B cell (primary cell): ENCODE measurements around the gene ALDH3B1. TPM values are rescaled to one million over a fixed set of nuclear protein-coding genes. Genes with fewer than 3 reads are reported as not detected.

Source experiments
- ATAC-seq: fragments of 200-7000 bp; cut with Tn5 transposase; one replicate; pipeline ENCODE4 v1.10.0; 2021; ENCODE audit warnings: low read depth, mild to moderate bottlenecking, moderate number of reproducible peaks, moderate library complexity
- CTCF ChIA-PET: fragments of 350-600 bp; sonication (Branson Sonifier 250); formaldehyde crosslinking; loops from one replicate; lab custom pipeline; 2021; ENCODE audit warnings: antibody characterized with exemption, inconsistent platforms; lab: Charles Lee
- POLR2A ChIA-PET: fragments of 350-600 bp; sonication (Branson Sonifier 250); formaldehyde crosslinking; loops from one replicate; lab custom pipeline; 2021; ENCODE audit warnings: antibody characterized with exemption; lab: Charles Lee
- DNase-seq: peaks from one replicate; pipeline ENCODE4 v3.0.0; 2013
- H2AFZ ChIP-seq: 2 replicates; pipeline ENCODE4 v1.6.1; 2012; ENCODE audit warnings: mild to moderate bottlenecking, low read depth, low read length; ENCODE audit not compliant: insufficient read depth, poor library complexity, severe bottlenecking
- H3K27ac ChIP-seq, 2 donors: 1 replicate in 1 of 2; 2 replicates in 1 of 2; pipeline ENCODE4 v1.5.1; 2012 to 2013; ENCODE audit warnings: low read length in 2 of 2, mild to moderate bottlenecking in 2 of 2, moderate library complexity in 1 of 2
- H3K27me3 ChIP-seq, 4 experiments: fragments of 200-600 bp in 1 of 4; sonication (generic) in 1 of 4; replicated peaks in 1 of 4; 1 replicate in 2 of 4; 2 replicates in 2 of 4; pipeline versions ENCODE4 v1.6.1 to v1.7.0; 2013 to 2016; ENCODE audit warnings: low read length in 3 of 4, mild to moderate bottlenecking in 2 of 4, mixed read lengths in 1 of 4, moderate library complexity in 1 of 4; ENCODE audit not compliant: insufficient read depth in 4 of 4, control insufficient read depth in 3 of 4; ENCODE audit errors: control extremely low read depth in 1 of 4
- H3K36me3 ChIP-seq, 2 experiments: replicated peaks in 1 of 2; 1 replicate in 1 of 2; 2 replicates in 1 of 2; pipeline versions ENCODE4 v1.6.1 to v1.7.1; 2013; ENCODE audit warnings: low read length in 1 of 2; ENCODE audit not compliant: insufficient read depth in 2 of 2, control insufficient read depth in 1 of 2; ENCODE audit errors: control extremely low read depth in 1 of 2, extremely low read depth in 1 of 2
- H3K4me1 ChIP-seq, 2 donors: fragments of 200-600 bp in 1 of 2; sonication (generic) in 1 of 2; 1 replicate in 1 of 2; 2 replicates in 1 of 2; pipeline versions ENCODE4 v1.5.1 to v1.6.1; 2013 to 2017; ENCODE audit warnings: low read length in 2 of 2; ENCODE audit not compliant: control insufficient read depth in 2 of 2, insufficient read depth in 2 of 2
- H3K4me2 ChIP-seq: replicated peaks from 2 replicates; pipeline ENCODE3; 2012; ENCODE audit warnings: mild to moderate bottlenecking, low read depth, low read length; ENCODE audit not compliant: poor library complexity, severe bottlenecking
- H3K4me3 ChIP-seq, 5 experiments: fragments of 200-600 bp in 1 of 5; sonication (generic) in 1 of 5; 1 replicate in 3 of 5; 2 replicates in 2 of 5; pipeline versions ENCODE4 v1.5.1 to v1.7.0; 2011 to 2016; ENCODE audit warnings: low read length in 4 of 5, mild to moderate bottlenecking in 4 of 5, low read depth in 2 of 5, control low read depth in 1 of 5, moderate library complexity in 1 of 5; ENCODE audit not compliant: insufficient read depth in 1 of 5; ENCODE audit errors: control extremely low read depth in 1 of 5, extremely low read depth in 1 of 5
- H3K79me2 ChIP-seq: fragments of 200-600 bp; sonication (generic); one replicate; pipeline ENCODE4 v1.6.0; 2016; ENCODE audit warnings: low read length; ENCODE audit not compliant: control insufficient read depth, insufficient read depth
- H3K9ac ChIP-seq: fragments of 200-600 bp; sonication (generic); 2 replicates; pipeline ENCODE4 v1.6.1; 2017; ENCODE audit warnings: mild to moderate bottlenecking, low read length, moderate library complexity
- H3K9me3 ChIP-seq, 3 donors: one replicate each; pipeline versions ENCODE4 v1.6.1 to v1.7.1; 2013; ENCODE audit warnings: low read length in 2 of 3; ENCODE audit not compliant: control insufficient read depth in 2 of 3, insufficient read depth in 1 of 3; ENCODE audit errors: control extremely low read depth in 1 of 3
- H4K20me1 ChIP-seq: 2 replicates; pipeline ENCODE4 v1.6.0; 2012; ENCODE audit warnings: mild to moderate bottlenecking, low read length; ENCODE audit not compliant: insufficient read depth, control insufficient read depth, poor library complexity, severe bottlenecking
- H3K27ac Mint-ChIP-seq: one replicate; pipeline ENCODE4 v1.8.0; 2021; ENCODE audit warnings: mixed read lengths
- H3K27me3 Mint-ChIP-seq: one replicate; pipeline ENCODE4 v1.8.0; 2021; ENCODE audit warnings: mixed read lengths
- H3K4me1 Mint-ChIP-seq: one replicate; pipeline ENCODE4 v1.8.0; 2021; ENCODE audit warnings: mixed read lengths
- H3K4me3 Mint-ChIP-seq: one replicate; pipeline ENCODE4 v1.8.0; 2021; ENCODE audit warnings: mixed read lengths
- H3K9me3 Mint-ChIP-seq: one replicate; pipeline ENCODE4 v1.8.0; 2022; ENCODE audit warnings: mixed read lengths; ENCODE audit not compliant: insufficient read depth
- EZH2 ChIP-seq: IDR thresholded peaks from 2 replicates; pipeline ENCODE4 v1.6.1; 2012; ENCODE audit warnings: borderline replicate concordance, low read depth, mild to moderate bottlenecking, moderate library complexity, low read length; ENCODE audit not compliant: insufficient read depth, poor library complexity, severe bottlenecking
- WGBS: methylation state at CpG from one replicate; pipeline ENCODE4 v1.1.5; 2013; ENCODE audit warnings: missing lambda C conversion rate; ENCODE audit not compliant: insufficient coverage; 5-methylcytosine and 5-hydroxymethylcytosine counted together
- intact Hi-C: fragments of 100-400 bp; cut with micrococcal nuclease; formaldehyde crosslinking; loops from one replicate; pipeline ENCODE4 v1.10.0; 2022
- polyA plus RNA-seq: library from polyadenylated mRNA; depleted of rRNA; stranded (reverse); fragments of >200 nt; gene quantifications from 2 replicates; pipeline ENCODE4 v1.2.3, GENCODE V29; 2012
- total RNA-seq, 2 donors: library from RNA; stranded (reverse); fragments of 120-200 nt in 1 of 2; gene quantifications; 1 replicate in 1 of 2; 2 replicates in 1 of 2; pipeline versions ENCODE4 v1.2.3 to v1.2.4, GENCODE V29; 2013 to 2022
- TF ChIP-seq, protein P1 (sequence below): fragments of 200-600 bp; IDR thresholded peaks from one replicate; pipeline ENCODE4 v1.8.0; 2022; ENCODE audit warnings: antibody characterized with exemption, mild to moderate bottlenecking

Gene ALDH3B1
- total and polyA plus RNA-seq, 2 donors (not counting 1 experiment from before 2014, with no cell fraction given): 0.81 TPM

DNA sequence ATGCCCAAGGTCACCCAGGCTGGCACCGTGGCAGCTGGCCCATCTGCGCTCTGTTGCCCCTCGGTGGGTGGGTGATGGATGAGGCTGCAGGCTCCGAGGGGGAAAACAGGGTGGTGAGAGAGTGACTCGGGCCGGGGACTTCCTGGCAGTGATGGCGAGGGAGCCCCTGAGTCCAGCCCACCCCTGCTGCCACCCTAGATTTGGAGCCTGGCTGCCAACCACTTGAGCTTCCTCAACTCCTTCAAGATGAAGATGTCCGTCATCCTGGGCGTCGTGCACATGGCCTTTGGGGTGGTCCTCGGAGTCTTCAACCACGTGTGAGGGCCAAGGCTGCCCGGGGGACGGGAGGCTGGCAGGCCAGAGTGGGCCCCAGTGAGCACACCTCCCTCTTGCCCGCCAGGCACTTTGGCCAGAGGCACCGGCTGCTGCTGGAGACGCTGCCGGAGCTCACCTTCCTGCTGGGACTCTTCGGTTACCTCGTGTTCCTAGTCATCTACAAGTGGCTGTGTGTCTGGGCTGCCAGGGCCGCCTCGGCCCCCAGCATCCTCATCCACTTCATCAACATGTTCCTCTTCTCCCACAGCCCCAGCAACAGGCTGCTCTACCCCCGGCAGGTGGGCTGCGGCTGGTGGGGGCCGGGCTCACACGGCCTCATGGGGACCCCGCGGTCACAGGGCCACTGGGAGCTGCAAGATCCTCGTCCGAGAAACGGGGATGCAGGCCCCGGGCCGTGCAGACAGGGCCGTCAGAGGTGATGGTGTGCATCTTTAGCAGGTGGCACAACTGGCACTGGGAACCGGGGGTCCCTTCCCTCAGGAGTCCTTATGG, 38.8 kb downstream of the ALDH3B1 start:
- Histone ChIP-seq H3K9me3 (no peaks in the 10 kb centered on the region), H4K20me1 (peaks cover 7% of the 10 kb centered on the region), H3K27me3 (no peaks in the 10 kb centered on the region), H3K27ac (no peak overlapping the region), H3K79me2 (no peaks in the 10 kb centered on the region), H3K4me3 (no peak overlapping the region), H3K9ac (no peak overlapping the region), H3K4me2 (no peak overlapping the region), H3K36me3 (peaks cover 0 to 66% of the 10 kb centered on the region in 2 experiments), H2AFZ (no peak overlapping the region), H3K4me1 (no peaks in the 10 kb centered on the region)
- TF ChIP-seq, protein P1, sequence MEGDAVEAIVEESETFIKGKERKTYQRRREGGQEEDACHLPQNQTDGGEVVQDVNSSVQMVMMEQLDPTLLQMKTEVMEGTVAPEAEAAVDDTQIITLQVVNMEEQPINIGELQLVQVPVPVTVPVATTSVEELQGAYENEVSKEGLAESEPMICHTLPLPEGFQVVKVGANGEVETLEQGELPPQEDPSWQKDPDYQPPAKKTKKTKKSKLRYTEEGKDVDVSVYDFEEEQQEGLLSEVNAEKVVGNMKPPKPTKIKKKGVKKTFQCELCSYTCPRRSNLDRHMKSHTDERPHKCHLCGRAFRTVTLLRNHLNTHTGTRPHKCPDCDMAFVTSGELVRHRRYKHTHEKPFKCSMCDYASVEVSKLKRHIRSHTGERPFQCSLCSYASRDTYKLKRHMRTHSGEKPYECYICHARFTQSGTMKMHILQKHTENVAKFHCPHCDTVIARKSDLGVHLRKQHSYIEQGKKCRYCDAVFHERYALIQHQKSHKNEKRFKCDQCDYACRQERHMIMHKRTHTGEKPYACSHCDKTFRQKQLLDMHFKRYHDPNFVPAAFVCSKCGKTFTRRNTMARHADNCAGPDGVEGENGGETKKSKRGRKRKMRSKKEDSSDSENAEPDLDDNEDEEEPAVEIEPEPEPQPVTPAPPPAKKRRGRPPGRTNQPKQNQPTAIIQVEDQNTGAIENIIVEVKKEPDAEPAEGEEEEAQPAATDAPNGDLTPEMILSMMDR: no peak
- TF ChIP-seq EZH2: no peak
- ATAC-seq: no peak
- Mint-ChIP-seq H3K4me3 (no peak overlapping the region), H3K27ac (no peak overlapping the region), H3K4me1 (no peaks in the 10 kb centered on the region), H3K9me3 (no peaks in the 10 kb centered on the region), H3K27me3 (no peaks in the 10 kb centered on the region)
- ChIA-PET CTCF (no interaction called here), POLR2A (no interaction called here)
- WGBS: 95% methylated on average over 33 of the region's 35 CpGs
- intact Hi-C loops: no loop called here
- DNase-seq: peak; percentile 10
